Endothelial cell (in vitro differentiated cells): ENCODE data around the gene CCDC201. TPM values are rescaled to one million over a fixed set of nuclear protein-coding genes. Genes with fewer than 3 reads are reported as not detected.

ENCODE experiments used
- DNase-seq: peaks from one replicate; pipeline ENCODE4 v3.0.0; 2021; ENCODE audit warnings: low spot score
- H3K27ac Mint-ChIP-seq: one replicate; pipeline ENCODE4 v1.8.0; 2021; ENCODE audit warnings: mixed read lengths, inconsistent platforms; ENCODE audit not compliant: unreplicated experiment
- H3K27me3 Mint-ChIP-seq: one replicate; pipeline ENCODE4 v1.8.0; 2021; ENCODE audit warnings: mild to moderate bottlenecking, moderate library complexity, mixed read lengths, inconsistent platforms; ENCODE audit not compliant: unreplicated experiment
- H3K36me3 Mint-ChIP-seq: one replicate; pipeline ENCODE4 v1.8.0; 2021; ENCODE audit warnings: mild to moderate bottlenecking, low read depth, mixed read lengths, inconsistent platforms; ENCODE audit not compliant: unreplicated experiment
- H3K4me1 Mint-ChIP-seq: one replicate; pipeline ENCODE4 v1.8.0; 2021; ENCODE audit warnings: mild to moderate bottlenecking, mixed read lengths, inconsistent platforms; ENCODE audit not compliant: unreplicated experiment
- H3K4me3 Mint-ChIP-seq: one replicate; pipeline ENCODE4 v1.8.0; 2021; ENCODE audit warnings: mild to moderate bottlenecking, mixed read lengths, inconsistent platforms; ENCODE audit not compliant: unreplicated experiment
- H3K9me3 Mint-ChIP-seq: one replicate; pipeline ENCODE4 v1.8.0; 2021; ENCODE audit warnings: mixed read lengths, inconsistent platforms; ENCODE audit not compliant: unreplicated experiment
- CTCF ChIP-seq: fragments of 200-600 bp; sonication (generic); IDR thresholded peaks from one replicate; pipeline ENCODE4 v1.5.0; 2021; ENCODE audit warnings: antibody characterized with exemption; ENCODE audit not compliant: unreplicated experiment
- total RNA-seq: library from RNA; stranded (reverse); fragmentation: NEBNext Ultra II Directional; extraction: Animal tissue kit (Norgen Biotek cat#: 25700); gene quantifications from one replicate; pipeline ENCODE4 v1.2.1, GENCODE V29; 2021; ENCODE audit not compliant: unreplicated experiment

Gene CCDC201
- total RNA-seq, 1 donor from 2014 or later, result not detected

GRCh38 chr7:45909561-45909960 lies 36.7 kb upstream of the CCDC201 start:
- Mint-ChIP-seq H3K4me1 (peaks cover 7% of the 10 kb centered on the region), H3K27ac (no peak overlapping the region), H3K4me3 (no peak overlapping the region), H3K9me3 (no peaks in the 10 kb centered on the region), H3K27me3 (peaks cover 2% of the 10 kb centered on the region), H3K36me3 (peaks cover 27% of the 10 kb centered on the region)
- TF ChIP-seq CTCF, result no peak
- no peak for DNase-seq

- no peak for DNase-seq
- H3K4me1 Mint-ChIP-seq, result peaks cover 9% of the 10 kb centered on the region
- no peak for TF ChIP-seq CTCF
- H3K27me3 Mint-ChIP-seq, result no peaks in the 10 kb centered on the region
- no peaks in the 10 kb centered on the region for H3K9me3 Mint-ChIP-seq
- no peak overlapping the region for H3K27ac Mint-ChIP-seq
- peaks cover 3% of the 10 kb centered on the region for H3K36me3 Mint-ChIP-seq
- H3K4me3 Mint-ChIP-seq, result no peak overlapping the region
These were observed 29.9 kb upstream of the CCDC201 start for GRCh38 chr7:45902820-45903219.

- no peak for DNase-seq
- H3K4me1 Mint-ChIP-seq, result peaks cover 9% of the 10 kb centered on the region
- no peaks in the 10 kb centered on the region for H3K27me3 Mint-ChIP-seq
- no peak for TF ChIP-seq CTCF
- no peak overlapping the region for H3K27ac Mint-ChIP-seq
- peaks cover 3% of the 10 kb centered on the region for H3K36me3 Mint-ChIP-seq
- no peaks in the 10 kb centered on the region for H3K9me3 Mint-ChIP-seq
- no peak overlapping the region for H3K4me3 Mint-ChIP-seq
These were observed 28.7 kb upstream of the CCDC201 start for GRCh38 chr7:45901566-45901965.

GRCh38 chr7:45898222-45898621 lies 25.3 kb upstream of the CCDC201 start:
- peaks cover 23% of the 10 kb centered on the region for H3K4me1 Mint-ChIP-seq
- H3K9me3 Mint-ChIP-seq, result no peaks in the 10 kb centered on the region
- H3K27ac Mint-ChIP-seq, result no peak overlapping the region
- no peak overlapping the region for H3K4me3 Mint-ChIP-seq
- no peak for DNase-seq
- peaks cover 4% of the 10 kb centered on the region for H3K27me3 Mint-ChIP-seq
- peaks cover 3% of the 10 kb centered on the region for H3K36me3 Mint-ChIP-seq
- no peak for TF ChIP-seq CTCF

- peaks cover 3% of the 10 kb centered on the region for H3K36me3 Mint-ChIP-seq
- peaks cover 4% of the 10 kb centered on the region for H3K27me3 Mint-ChIP-seq
- no peak for TF ChIP-seq CTCF
- H3K4me1 Mint-ChIP-seq, result peaks cover 22% of the 10 kb centered on the region
- H3K27ac Mint-ChIP-seq, result no peak overlapping the region
- no peaks in the 10 kb centered on the region for H3K9me3 Mint-ChIP-seq
- no peak for DNase-seq
- no peak overlapping the region for H3K4me3 Mint-ChIP-seq
These were observed 24.3 kb upstream of the CCDC201 start for GRCh38 chr7:45897042-45897690.
